Left ventricle myocardium inferior (tissue), 1 donor: Measurements from ENCODE around the gene RHBDF1. TPM values are rescaled to one million over a fixed set of nuclear protein-coding genes. Genes with fewer than 3 reads are reported as not detected.

ENCODE experiments used
- DNase-seq: peaks from one replicate; pipeline ENCODE4 v3.0.0-alpha.2; 2020
- H3K27ac ChIP-seq: fragments of 200-600 bp; replicated peaks from 2 replicates; pipeline ENCODE4 v1.8.0; 2021
- H3K27me3 ChIP-seq: fragments of 200-600 bp; 2 replicates; pipeline ENCODE4 v1.8.0; 2021; ENCODE audit warnings: low read depth
- H3K36me3 ChIP-seq: fragments of 200-600 bp; 2 replicates; pipeline ENCODE4 v1.8.0; 2021
- H3K4me1 ChIP-seq: fragments of 200-600 bp; 2 replicates; pipeline ENCODE4 v1.8.0; 2021
- H3K4me3 ChIP-seq: fragments of 200-600 bp; 2 replicates; pipeline ENCODE4 v1.8.0; 2021; ENCODE audit warnings: mild to moderate bottlenecking, moderate library complexity
- H3K9me3 ChIP-seq: fragments of 200-600 bp; replicated peaks from 2 replicates; pipeline ENCODE4 v1.8.0; 2021
- intact Hi-C: fragments of 100-400 bp; cut with micrococcal nuclease; formaldehyde crosslinking; loops from one replicate; pipeline ENCODE4 v1.11.0; 2022
- total RNA-seq: library from RNA; stranded (reverse); fragmentation: NEBNext Ultra II Directional; extraction: Animal tissue kit (Norgen Biotek cat#: 25700); gene quantifications from one replicate; pipeline ENCODE4 v1.2.1, GENCODE V29; 2021
- TF ChIP-seq, protein P1 (sequence below): fragments of 200-600 bp; IDR thresholded peaks from 2 replicates; pipeline ENCODE4 v1.8.0; 2021; ENCODE audit warnings: antibody characterized with exemption, mild to moderate bottlenecking, borderline replicate concordance
- donor health status: DM: no; HTN: yes; CAD: no; lungs with severe emphysema.

The RHBDF1 gene
- total RNA-seq, 1 donor from 2014 or later: 24.4 TPM

DNA sequence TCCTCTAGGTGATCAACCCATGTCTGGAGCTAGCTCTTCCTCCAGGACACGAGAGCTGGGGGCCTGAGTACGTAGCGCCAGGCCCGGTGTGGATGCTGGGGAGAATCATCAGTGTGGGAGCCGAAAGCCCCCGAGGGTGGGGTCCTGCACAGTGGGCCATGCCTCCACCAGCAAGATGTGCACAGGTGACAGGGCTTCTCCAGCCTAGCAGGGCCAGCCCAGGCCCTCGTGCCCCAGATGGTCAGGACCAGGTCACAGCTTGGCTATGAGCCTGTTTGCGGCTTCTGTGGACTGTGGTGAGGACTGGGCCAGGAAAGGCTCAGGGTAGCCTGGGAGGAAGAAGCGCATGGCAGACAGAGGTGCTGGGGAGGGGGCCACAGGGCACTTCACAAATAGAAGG lies 13.4 kb upstream of the RHBDF1 start:
- intact Hi-C loops: no loop called here
- H3K27ac ChIP-seq: peak overlapping the region; percentile 75
- H3K4me3 ChIP-seq: no peak overlapping the region
- H3K4me1 ChIP-seq: peaks cover 41% of the 10 kb centered on the region
- H3K27me3 ChIP-seq: no peaks in the 10 kb centered on the region
- peaks cover 61% of the 10 kb centered on the region for H3K36me3 ChIP-seq
- TF ChIP-seq, protein P1, sequence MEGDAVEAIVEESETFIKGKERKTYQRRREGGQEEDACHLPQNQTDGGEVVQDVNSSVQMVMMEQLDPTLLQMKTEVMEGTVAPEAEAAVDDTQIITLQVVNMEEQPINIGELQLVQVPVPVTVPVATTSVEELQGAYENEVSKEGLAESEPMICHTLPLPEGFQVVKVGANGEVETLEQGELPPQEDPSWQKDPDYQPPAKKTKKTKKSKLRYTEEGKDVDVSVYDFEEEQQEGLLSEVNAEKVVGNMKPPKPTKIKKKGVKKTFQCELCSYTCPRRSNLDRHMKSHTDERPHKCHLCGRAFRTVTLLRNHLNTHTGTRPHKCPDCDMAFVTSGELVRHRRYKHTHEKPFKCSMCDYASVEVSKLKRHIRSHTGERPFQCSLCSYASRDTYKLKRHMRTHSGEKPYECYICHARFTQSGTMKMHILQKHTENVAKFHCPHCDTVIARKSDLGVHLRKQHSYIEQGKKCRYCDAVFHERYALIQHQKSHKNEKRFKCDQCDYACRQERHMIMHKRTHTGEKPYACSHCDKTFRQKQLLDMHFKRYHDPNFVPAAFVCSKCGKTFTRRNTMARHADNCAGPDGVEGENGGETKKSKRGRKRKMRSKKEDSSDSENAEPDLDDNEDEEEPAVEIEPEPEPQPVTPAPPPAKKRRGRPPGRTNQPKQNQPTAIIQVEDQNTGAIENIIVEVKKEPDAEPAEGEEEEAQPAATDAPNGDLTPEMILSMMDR: no peak
- no peak for DNase-seq
- H3K9me3 ChIP-seq: no peaks in the 10 kb centered on the region

DNA sequence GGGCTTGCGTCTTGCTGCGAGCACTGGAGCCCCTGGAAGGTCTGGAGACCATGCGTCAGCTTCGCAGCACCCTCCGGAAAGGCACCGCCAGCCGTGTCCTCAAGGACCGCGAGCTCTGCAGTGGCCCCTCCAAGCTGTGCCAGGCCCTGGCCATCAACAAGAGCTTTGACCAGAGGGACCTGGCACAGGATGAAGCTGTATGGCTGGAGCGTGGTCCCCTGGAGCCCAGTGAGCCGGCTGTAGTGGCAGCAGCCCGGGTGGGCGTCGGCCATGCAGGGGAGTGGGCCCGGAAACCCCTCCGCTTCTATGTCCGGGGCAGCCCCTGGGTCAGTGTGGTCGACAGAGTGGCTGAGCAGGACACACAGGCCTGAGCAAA lies 13.0 kb upstream of the RHBDF1 start:
- TF ChIP-seq, protein P1: no peak
- intact Hi-C loops: no loop called here

DNA sequence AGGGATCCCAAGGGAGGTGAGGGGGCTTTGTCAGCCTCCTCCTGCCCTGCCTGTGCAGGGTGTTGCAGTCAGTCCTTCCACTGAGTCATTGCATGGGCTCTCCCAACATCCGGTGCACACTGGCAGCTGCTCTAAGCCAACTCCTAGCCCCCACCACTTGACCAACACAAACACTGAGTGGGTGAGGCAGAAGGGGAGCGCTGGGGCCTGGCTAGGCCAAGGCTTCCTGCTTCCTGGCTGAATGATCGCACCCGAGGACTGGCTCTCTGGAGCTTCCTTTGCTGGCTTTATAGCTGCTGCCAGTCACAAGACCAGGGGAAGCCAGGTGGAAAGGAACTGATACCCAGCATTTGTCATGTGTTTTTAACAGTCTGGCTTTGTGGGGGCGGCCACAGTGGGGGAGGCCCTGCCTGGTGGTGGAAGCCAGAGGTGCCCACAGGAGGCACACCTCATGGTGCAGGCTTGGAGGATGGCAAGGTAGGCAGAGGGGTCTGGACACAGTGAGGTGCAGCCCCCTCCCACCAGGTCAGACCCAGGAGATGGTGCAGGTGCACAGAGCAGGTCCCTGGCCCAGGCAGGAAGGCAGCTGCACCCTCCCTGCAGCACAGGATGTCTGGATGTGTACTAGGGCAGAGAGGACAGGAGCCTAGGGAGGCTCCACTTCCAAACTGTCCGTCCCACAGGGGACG lies 12.4 kb upstream of the RHBDF1 start:
- Histone ChIP-seq H3K27ac (peak overlapping the region; percentile 75), H3K4me3 (no peak overlapping the region), H3K36me3 (peaks cover 62% of the 10 kb centered on the region), H3K27me3 (no peaks in the 10 kb centered on the region), H3K4me1 (peaks cover 39% of the 10 kb centered on the region), H3K9me3 (no peaks in the 10 kb centered on the region)
- TF ChIP-seq, protein P1: no peak
- DNase-seq: peak; percentile 55
- intact Hi-C loops: no loop called here

More for the DNA sequence above, 13.0 kb upstream of the RHBDF1 start:
- Histone ChIP-seq H3K9me3 (no peaks in the 10 kb centered on the region), H3K36me3 (peaks cover 63% of the 10 kb centered on the region), H3K4me1 (peaks cover 39% of the 10 kb centered on the region), H3K4me3 (no peak overlapping the region), H3K27me3 (no peaks in the 10 kb centered on the region), H3K27ac (peak overlapping the region; percentile 75)
- DNase-seq: no peak

DNA sequence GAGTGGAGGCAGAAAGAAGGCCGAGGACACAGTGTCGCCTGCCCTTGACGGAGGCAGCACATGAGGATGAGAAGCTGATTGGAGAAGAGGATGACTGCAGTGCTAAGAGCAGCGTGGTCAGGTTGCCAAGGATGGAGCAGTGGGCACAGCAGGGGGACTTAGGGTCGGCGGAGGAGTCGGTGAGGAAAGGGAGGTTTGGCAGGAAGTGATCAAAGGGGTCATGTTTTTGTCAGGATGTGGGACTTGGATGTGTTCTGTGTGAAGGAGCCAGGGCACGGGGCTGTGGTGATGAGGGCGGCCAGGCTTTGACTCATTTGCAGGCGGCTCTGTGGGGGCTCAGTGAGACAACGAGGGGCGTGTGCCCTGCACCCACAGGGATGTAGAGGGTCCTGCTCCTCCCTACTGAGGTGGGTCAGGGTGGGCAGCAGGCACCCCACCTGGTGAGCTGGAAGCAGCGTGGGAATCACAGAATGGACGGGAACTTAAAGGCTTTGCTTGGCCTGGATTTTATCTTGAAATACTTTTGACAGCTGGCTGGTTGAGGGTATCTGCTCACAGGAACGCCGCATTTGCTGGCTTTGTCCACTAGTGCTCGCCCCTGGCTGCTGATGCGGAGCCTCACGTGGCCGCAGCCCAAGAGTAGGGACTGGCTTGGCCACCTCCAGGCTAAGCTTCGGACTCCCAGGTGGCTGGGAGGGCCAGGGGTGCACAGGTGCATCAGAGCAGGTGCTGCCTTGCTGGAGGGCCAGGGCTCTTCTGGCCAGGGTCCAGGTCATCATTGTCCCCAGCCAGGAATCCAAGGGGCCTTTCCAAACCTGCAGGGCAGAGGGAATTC lies 11.6 kb upstream of the RHBDF1 start:
- Histone ChIP-seq H3K27me3 (no peaks in the 10 kb centered on the region), H3K4me3 (no peak overlapping the region), H3K9me3 (no peaks in the 10 kb centered on the region), H3K27ac (peak overlapping the region; percentile 75), H3K4me1 (peaks cover 48% of the 10 kb centered on the region), H3K36me3 (peaks cover 61% of the 10 kb centered on the region)
- no peak for DNase-seq
- intact Hi-C loops: no loop called here
- TF ChIP-seq, protein P1: no peak

- intact Hi-C loops: no loop called here
- no peaks in the 10 kb centered on the region for H3K27me3 ChIP-seq
- peaks cover 55% of the 10 kb centered on the region for H3K4me1 ChIP-seq
- no peak overlapping the region for H3K27ac ChIP-seq
- no peak overlapping the region for H3K4me3 ChIP-seq
- H3K9me3 ChIP-seq: no peaks in the 10 kb centered on the region
- H3K36me3 ChIP-seq: peaks cover 53% of the 10 kb centered on the region
- TF ChIP-seq, protein P1: no peak
- DNase-seq: no peak
These were observed 10.7 kb upstream of the RHBDF1 start for GRCh38 chr16:83060-83603.
